ENCODE results near the gene RNF113B.

The RNF113B gene

DNA sequence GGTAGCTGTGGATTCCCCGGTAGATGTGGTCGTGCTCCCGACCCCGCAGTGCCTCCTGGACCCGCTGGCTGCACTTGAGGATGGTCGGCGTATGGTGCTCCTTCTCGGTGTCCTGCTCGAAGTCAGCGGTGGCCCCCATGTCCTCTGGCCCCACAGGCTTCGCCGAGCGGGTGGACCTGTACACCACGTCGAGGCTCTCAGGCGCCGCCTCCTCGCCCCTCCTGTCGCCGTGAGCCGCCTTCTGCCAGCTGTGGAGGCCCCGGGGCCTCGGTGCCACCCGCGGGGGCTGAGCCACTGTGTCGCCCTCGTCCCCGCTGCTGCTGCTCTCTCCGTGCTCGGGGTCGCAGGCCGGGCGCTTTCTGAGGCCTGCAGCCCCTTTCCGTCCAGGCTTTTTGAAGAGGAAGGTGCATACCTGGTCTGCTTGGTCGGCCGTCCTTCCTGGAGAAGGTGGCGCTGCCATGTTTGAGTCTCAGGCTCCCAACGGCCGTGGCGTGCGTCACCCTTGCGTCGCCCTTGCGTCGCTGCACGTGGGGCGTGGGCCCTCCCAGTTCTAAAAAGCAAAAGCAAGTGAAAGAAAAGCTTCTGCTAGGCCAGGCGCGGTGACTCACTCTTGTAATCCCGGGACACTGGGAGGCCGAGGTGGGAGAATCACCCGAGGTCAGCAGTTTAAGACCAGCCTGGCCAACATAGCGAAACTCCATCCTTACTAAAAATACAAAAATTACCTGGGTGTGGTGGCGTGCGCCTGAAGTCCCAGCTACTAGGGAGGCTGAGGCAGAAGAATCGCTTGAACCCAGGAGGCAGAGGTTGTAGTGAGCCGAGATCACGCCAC, at the start of gene RNF113B:
Gene RNF113B, minus strand, starts transcription at position 493 of the 832 bp plus-strand sequence. Its CDS starts 33 bp downstream, at position 460.
- DNase-seq, result no peak

DNA sequence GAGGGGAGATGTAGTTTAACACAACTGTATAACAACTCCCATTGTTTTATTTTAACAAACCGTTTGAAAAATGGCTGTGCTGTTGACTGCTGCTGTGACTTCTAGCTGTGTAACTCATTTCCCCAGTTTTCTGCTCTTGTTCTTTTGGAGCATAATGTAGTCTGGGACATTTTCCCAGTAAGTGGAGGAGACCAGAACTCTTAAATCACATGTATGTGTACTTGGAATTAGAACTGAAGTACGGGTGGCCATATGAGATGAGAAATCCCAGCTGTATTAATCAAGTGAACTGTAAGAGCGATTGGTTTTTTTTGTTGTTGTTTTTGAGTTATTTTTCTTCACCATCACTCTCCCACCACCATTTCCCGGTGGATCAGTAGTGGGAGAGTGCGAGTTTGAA, 49.4 kb upstream of the RNF113B start:
- no peak for DNase-seq

DNA sequence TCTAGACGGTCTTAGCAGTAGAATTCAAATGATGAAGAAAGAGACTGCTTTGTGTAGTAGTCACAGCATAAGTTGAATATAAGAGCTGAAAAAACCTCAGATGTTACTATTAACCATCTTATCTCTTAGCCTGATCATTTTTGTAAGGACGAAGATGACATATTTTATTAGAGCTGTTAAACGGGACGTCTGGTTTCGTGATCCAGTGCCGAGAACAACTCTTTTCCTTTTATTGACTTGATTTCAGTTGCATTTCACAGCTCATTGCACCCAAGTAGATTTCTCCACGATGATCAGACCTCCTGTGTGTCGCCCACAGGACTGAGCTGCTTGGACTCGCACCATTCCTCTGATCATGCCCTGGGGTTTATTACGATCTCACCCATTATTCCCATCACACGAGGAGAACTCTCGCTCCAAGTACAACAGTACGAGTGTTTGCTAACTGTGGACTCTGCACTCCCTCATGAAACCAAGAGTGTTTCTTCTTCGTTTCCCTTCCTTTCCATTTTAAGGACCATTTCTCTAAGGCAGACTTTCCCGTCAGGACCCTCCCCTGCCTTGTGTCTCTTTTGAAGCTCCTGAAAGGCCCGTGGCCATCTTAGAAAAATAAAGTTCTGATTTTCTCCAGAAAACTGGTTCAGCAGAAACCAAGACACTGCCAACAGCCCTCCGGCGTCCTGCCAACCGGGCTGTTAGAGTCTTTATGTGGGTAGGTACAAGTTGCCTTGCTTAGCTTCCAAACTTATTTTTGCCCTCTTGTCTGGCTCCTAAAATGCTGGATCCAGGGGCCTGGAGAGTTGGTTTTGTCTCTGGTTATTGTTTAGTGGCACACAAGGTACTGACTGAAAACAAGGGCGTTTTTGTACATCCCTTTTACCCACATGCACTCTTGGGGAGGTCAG, 48.2 kb upstream of the RNF113B start:
- no peak for DNase-seq

DNA sequence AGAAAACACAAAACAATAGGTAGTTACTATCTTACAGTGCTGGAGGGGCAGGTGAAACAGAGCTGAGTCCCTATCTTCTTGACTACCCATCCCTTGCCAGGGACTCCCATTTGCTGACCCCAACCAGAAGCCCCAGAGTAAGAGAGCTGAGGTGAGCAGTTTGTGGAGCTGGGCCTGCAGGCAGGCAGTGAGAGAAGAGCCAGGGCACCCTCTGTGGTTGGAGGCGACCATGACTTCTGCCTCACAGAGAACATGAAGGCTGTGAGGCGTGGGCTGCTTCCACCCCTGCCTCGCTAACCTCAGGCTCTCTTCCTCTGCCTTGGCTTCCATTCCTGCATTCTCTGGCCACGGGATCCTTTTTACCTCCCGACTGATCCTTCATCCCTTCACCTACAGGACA, 47.5 kb upstream of the RNF113B start:
- DNase-seq, result no peak

DNA sequence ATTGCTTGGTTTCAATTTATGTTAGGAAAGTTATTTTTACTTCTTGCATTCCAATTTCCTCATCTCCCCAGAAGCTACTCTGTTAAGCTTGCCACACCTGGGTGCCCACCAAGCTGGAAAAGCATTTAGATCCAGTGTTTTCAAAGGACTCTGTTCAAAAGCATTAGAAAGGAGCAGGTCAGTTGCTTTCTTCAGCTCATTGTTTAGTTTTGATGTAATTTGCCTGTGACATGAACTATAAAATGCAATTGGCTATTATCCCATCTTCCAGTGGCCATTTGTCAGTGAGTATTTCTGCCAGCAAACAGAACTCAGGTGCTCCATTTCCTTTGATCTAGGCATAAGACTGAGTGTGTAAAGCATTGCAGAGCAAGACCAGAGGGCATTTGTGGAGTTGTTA, 46.7 kb upstream of the RNF113B start:
- DNase-seq, result no peak

DNA sequence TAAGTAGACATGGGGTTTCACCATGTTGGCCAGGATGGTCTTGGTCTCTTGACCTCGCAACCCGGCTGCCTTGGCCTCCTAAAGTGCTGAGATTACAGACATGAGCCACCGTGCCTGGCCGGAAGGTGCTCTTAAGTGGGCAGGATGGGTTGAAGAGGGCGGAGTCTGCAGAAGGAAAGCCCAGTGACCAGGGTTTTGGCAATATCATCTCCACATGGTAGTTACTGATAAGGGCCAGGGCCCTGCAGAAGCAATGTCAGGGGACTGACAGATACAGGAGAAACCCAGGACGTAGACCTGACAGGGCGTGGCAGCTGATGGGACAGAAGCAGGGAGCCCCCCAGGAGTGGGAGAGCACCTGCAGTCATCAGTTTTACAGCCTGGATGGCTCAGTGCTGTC, 45.7 kb upstream of the RNF113B start:
- DNase-seq, result no peak

DNA sequence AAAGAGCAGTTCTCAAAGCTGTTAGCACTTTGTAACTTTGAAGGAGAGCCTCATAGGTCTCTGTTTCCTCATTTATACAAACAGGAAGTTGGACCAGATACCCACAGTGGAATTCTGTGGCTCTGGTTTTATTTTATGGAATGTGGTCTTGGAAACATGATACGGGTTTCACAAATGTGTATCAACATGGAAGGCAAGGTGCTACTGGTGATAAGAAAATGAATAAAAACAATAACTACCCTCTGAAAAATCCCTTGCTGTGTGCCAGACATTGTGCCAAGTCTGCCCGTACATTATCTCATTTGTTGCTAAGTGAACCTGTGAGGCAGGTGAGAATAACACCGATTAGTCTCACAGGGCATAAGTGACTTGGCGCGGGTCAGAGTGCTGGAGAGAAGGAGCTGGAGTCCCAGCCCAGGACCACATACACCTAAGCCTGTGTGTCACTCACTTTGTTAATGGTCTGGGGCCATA, 45.0 kb upstream of the RNF113B start:
- no peak for DNase-seq

DNA sequence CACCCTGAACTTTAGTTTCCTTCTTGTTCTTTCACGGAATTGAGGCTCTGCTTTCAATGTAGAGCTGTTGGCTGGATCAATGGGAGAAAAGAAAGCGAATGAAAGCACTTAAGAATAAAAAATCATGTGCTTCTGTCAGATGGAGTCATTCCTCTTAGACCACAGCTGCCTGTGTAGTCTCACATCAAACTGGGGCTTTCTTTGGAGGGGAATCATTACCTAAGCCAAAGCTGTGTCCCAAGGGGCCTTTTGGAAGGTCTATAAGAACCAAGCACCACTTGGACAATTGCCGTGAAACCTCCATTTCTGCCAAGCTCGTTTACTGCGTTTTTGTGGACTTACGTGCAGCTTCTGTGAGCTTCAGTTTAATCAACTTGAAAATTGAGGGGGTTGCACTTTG, 44.2 kb upstream of the RNF113B start:
- no peak for DNase-seq

DNA sequence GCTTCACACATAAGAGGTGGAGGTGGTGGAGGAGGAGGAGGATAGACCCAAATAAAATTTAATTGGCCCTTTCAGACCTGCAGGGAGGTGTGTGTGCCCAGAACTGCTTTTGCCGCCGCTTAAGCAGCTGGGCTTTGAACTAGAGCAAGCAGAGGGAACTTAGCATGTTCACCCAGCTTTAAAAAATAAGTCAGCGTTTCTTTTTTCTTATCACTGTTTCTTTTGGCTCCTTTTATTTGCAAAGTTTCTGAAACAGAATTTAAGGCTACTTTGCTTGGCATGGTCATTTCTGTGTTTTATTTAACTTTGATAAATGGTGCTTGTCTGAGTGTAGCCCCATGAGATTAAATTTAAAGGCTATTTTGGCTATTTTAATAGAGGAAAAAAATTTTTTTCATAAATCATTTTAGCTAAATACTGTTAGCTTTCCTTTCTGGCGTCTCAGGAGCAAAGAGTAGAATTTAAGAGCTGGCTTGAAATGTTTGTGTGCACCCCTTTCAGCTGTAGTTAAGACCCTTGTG, 43.3 kb upstream of the RNF113B start:
- DNase-seq, result no peak

DNA sequence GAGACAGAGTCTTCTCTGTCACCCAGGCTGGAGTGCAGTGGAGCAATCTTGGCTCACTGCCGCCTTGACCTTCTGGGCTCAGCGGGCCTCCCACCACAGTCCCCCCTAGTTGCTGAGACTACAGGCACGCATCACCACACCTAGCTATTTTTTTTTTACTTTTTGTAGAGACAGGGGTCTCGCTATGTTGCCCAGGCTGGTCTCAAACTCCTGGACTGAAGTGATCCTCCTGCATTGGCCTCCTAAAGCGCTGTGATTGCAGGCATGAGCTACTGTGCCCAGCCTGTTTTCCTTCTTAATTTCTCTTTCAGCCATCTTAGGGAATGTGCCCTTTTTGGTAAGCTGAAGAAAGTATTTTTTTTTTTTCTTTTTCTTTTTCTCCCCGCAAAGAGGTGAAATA, 42.6 kb upstream of the RNF113B start:
- no peak for DNase-seq

DNA sequence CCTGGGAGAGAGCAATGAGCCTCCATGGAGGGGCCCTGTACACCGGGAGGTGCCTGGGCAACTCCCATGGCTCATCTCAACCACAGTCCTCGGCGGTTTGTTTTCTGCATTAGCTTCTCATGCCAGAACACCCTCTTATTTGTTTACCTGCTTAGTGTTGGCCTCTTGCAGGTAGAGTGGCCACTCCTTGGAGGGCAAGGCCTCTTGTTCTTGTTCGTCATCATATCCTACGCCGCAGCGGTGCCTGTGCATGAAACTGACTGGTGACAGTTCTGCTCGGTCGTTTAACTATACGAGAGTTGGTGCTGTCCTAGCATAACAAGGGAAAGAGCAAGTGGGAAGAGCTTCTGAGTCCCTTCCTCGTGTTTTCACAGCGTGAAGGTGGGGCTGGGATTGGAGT, 40.5 kb upstream of the RNF113B start:
- DNase-seq, result no peak

DNA sequence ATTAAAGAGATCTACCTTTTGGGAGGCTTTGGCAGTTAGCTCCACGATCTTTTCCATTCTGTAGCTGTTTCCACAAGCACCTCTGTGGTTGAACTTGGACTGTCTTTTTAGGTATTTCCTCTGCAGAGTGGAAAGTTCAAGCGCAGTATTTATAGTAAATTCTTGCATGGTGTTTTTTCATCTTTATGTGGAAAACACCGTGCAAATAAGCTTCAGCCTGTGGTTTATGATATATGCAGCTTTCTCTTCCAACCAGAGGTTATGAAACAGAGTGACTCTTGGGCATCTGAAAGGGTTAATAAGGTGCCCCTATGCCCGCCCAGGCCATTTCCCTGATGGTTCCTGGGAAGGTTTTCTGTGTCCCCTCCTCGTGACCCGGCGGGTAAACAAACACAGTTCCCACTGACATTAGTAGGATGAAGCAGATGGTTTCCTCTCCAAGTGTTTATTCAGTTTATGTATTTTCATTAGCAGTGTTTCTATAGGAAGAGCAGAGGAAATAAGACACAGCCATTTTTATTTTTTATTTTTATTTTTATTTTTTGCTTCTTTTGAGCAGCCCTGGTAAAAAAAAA, 39.7 kb upstream of the RNF113B start:
- DNase-seq, result no peak

DNA sequence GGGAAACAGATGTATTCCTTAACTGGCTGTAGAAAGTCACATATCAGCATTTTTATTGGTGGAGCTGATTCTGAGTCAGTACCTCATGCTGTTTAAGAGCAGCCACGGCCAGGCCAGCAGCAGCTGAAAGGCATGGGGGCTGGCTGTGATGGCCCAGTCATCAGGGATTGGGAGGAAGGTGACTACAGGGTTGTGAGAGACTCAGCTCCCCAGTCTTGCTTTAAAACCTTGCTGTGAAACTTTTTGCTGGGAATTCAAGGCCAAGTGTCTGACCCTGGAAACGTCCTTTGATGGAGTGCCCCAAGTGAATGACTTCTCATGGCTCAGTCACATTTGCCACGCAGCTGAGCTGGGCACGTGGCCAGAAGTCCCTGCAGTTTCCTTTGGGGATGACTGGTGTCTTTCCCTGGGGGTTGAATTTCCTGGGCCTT, 39.1 kb upstream of the RNF113B start:
- DNase-seq, result no peak

DNA sequence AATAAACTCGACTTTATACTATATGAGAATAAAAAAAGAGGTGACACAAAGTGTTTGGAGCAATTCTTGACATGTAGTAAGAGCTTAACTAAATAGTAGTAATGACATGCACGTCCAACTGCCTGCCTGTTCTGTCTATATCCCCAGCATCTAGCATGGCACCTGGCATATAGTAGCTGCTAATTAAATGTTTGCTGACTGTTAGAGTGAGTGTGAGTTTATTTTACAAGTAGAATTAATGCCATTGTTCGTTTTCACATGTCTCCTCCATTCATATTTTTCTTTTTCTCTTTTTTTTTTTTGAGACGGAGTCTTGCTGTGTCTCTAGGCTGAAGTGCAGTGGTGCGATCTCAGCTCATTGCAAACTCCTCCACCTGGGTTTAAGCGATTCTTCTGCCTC, 38.4 kb upstream of the RNF113B start:
- DNase-seq, result no peak

DNA sequence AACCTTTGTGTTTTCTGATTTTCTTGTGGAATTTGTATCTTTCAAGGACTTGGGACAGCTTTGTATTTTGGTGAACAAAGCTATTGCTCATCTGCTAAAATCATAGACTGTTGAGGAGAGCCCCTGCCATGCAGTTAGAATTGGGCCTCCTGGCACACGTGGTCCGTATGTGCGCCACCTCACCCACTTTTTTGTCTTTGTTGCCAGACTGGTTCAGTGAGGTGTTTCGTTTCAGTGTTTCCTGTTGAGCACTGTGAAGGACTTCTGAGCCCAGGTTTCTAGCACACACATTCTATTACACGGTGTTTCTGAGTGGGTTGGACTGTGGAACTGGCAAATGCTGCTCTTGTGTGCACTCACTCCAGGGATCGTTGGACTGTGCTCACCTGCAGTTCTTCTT, 37.6 kb upstream of the RNF113B start:
- no peak for DNase-seq

DNA sequence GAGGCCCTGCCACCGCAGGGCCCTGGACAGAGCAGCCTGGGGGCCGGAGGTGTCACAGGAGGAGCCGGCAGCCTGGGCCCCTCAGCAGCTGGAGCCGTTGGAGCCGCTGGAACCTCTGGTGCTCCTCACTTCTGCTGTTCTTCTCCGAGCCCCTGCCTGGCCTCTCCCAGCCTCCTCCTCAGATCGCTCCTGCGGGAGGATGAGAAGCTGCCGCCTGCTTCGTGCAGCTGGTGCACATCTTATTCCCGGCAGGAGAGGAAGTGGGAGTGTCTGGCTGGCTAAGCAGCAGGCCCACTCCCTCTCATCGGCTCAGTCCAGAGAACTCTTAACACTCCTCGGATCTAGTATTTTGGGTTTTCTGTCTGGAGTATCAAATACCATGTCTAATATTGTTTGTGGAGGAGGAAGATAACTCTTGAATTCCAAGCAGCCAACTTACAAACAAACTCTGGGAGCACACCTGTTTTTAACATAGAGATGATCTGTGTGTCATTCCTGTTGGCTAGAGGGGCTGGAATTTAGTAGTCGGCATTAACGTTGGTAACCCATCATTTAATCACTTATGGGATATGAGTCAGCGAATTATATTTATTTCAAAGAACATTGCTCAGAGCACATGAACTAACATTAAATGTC, 37.1 kb upstream of the RNF113B start:
- no peak for DNase-seq

DNA sequence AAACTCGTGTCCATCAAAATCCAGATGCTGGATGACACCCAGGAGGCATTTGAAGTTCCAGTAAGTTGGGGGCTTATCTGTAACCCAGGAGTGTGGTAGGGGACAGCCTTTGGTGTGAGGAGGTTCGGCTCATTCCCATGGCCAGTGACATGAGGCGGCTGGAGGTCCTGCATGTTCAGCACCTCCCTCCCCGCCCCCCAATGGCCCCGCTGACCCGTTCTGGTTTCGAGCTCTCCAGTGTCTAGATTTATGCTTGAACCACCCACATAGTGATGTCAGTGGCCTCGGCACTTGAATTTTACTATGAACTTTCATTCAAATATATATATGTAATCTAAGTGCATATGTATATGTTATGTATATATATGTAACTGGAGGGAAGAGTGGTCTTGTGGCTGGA, 36.3 kb upstream of the RNF113B start:
- DNase-seq, result no peak

DNA sequence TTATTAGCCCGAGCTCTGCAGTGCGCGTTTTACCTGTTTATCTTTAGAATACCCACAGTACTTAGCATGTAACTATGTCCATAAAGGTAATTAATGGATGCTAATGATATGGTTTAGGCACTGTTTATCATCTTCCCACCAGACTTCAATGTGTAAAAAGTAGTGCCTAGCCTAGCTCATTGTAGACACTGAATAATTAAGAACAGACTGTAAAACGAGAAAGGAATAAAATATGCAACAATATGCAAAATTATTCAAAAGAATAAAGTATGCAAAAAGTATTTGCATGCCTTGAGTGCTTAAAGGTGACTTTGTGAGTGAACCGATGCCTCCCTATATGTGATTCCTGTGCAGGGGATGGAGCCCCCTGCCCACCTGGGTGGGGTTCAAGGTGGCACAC, 35.7 kb upstream of the RNF113B start:
- no peak for DNase-seq

DNA sequence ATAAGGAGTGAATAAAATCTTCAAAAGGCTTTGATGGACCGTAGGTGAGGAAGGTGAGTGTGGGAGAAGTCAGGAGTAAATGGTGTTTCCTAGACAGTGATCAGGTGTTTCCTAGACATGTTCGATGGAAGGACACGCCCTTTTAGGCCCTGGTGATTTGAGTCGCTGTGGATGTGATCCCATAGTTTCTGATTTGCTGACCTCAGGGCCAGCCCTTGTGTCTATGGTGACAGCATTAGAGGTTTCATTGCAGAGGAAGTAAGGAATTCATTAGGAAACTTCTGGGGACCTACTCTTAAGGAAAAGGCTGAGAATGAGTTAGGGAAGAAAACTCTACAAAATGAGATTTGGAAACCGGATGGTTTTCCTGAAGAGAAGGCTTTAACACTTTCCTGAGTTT, 31.5 kb upstream of the RNF113B start:
- DNase-seq, result no peak

DNA sequence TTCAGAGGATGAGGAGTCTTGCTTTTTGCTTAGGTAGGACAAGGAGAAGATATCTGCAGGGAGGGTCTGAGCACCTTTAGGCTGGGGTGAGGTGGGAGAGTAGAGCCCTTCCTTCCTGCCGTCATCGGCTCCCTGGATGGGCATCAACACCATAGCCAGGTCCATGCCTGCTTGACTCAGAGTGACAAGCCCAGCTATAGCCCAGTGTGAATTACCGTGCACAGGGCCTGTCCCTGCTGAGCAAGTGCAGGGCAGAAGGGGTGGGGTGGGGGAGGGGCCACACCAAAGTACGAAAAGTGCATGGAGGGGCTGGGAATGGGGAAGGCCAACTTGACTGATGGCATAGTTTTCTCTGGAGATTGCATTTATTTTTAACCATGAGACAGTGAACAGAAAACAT, 30.3 kb upstream of the RNF113B start:
- DNase-seq, result no peak

DNA sequence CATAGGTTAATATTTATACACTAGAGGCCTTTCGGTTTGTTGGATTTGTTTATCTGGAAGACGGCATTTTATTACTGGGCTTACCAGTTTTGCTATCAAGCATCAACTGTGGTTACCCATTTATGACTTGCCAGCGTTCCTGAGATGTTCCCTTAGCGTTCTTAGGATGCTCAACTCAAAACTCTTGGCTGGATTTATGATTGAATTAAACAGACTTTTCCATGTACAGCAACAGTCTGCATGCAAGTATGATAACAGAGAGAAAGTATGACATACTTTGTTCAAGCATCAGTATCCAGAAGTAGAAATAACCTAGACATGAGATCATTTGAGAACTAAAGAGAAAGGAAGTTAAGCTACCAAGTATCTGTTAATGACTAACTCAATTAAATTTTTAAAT, 29.9 kb upstream of the RNF113B start:
- DNase-seq, result no peak

DNA sequence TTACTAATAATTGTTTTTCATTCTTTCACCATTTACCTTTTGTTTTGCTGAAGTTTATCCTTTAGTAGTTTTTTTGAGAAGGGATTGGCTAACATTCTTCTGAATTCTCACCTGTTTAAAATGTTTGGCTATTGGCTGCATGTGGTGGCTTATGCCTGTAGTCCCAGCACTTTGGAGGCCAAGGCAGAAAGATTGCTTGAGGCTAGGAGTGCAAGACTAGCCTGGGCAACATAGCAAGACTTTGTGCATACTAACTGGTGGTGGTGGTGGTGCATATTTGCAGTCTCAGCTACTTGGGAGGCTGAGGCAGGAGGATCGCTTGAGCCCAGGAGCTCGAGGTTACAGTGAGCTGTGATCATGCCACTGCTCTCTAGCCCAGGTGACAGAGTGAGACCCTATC, 27.5 kb upstream of the RNF113B start:
- no peak for DNase-seq
